ENCODE results near the gene HDGFL3. TPM values are rescaled to one million over a fixed set of nuclear protein-coding genes. Genes with fewer than 3 reads are reported as not detected.
A peak's percentile ranks its signal among the peaks of the same experiment; 100 is the strongest.

The HDGFL3 gene
- total RNA-seq, 2 experiments from 2014 or later, result 26.6 to 29.0 TPM

GRCh38 chr15:83113881-83114674 lies 93.5 kb downstream of the HDGFL3 start:
- no peaks in the 10 kb centered on the region for H3K27me3 Mint-ChIP-seq
- DNase-seq, result no peak
- peaks cover 26% of the 10 kb centered on the region for H3K4me1 Mint-ChIP-seq
- no peak overlapping the region for H3K27ac Mint-ChIP-seq
- no peak for ATAC-seq (ENCODE audit: low read depth)
- H3K36me3 Mint-ChIP-seq, result peaks cover 42% of the 10 kb centered on the region
- POLR2A ChIA-PET, result interaction anchor here (0.7 kb wide), 1 partner anchor 25 kb away, joined by 3 read pairs; no protein-coding TSS in a partner anchor
- no peak overlapping the region for H3K4me3 Mint-ChIP-seq
- peaks cover 3% of the 10 kb centered on the region for H3K9me3 Mint-ChIP-seq

GRCh38 chr15:83112956-83113299 lies 94.7 kb downstream of the HDGFL3 start:
- Mint-ChIP-seq H3K36me3 (peaks cover 45% of the 10 kb centered on the region), H3K27ac (no peak overlapping the region), H3K4me3 (no peak overlapping the region), H3K27me3 (no peaks in the 10 kb centered on the region), H3K9me3 (peaks cover 3% of the 10 kb centered on the region), H3K4me1 (peaks cover 33% of the 10 kb centered on the region)
- POLR2A ChIA-PET, result no interaction called here
- ATAC-seq (ENCODE audit: low read depth) (no peak), DNase-seq (no peak)

- ATAC-seq (ENCODE audit: low read depth) (no peak), DNase-seq (no peak)
- no peak overlapping the region for H3K4me3 Mint-ChIP-seq
- H3K9me3 Mint-ChIP-seq, result peaks cover 3% of the 10 kb centered on the region
- peaks cover 33% of the 10 kb centered on the region for H3K4me1 Mint-ChIP-seq
- H3K27me3 Mint-ChIP-seq, result no peaks in the 10 kb centered on the region
- POLR2A ChIA-PET, result no interaction called here
- peaks cover 45% of the 10 kb centered on the region for H3K36me3 Mint-ChIP-seq
- H3K27ac Mint-ChIP-seq, result peak overlapping the region; percentile 27
Observed at GRCh38 chr15:83112233-83112955, 95.2 kb downstream of the HDGFL3 start.

- Mint-ChIP-seq H3K36me3 (peaks cover 45% of the 10 kb centered on the region), H3K4me3 (no peak overlapping the region), H3K27me3 (peaks cover 5% of the 10 kb centered on the region), H3K4me1 (peaks cover 38% of the 10 kb centered on the region), H3K9me3 (peaks cover 3% of the 10 kb centered on the region), H3K27ac (peak overlapping the region; percentile 34)
- POLR2A ChIA-PET, result no interaction called here
- no peak for ATAC-seq (ENCODE audit: low read depth)
- no peak for DNase-seq
Observed at GRCh38 chr15:83111149-83111548, 96.5 kb downstream of the HDGFL3 start.

GRCh38 chr15:83110381-83110780 lies 97.2 kb downstream of the HDGFL3 start:
- Mint-ChIP-seq H3K27me3 (peaks cover 7% of the 10 kb centered on the region), H3K36me3 (peaks cover 40% of the 10 kb centered on the region), H3K27ac (peak overlapping the region; percentile 90), H3K4me1 (peaks cover 40% of the 10 kb centered on the region), H3K9me3 (peaks cover 3% of the 10 kb centered on the region), H3K4me3 (no peak overlapping the region)
- DNase-seq (no peak), ATAC-seq (ENCODE audit: low read depth) (no peak)
- POLR2A ChIA-PET, result no interaction called here

GRCh38 chr15:83109532-83109931 lies 98.1 kb downstream of the HDGFL3 start:
- ATAC-seq (ENCODE audit: low read depth), result no peak
- Mint-ChIP-seq H3K27ac (peak overlapping the region; percentile 90), H3K9me3 (peaks cover 3% of the 10 kb centered on the region), H3K27me3 (peaks cover 8% of the 10 kb centered on the region), H3K4me3 (peak overlapping the region; percentile 94), H3K4me1 (peaks cover 41% of the 10 kb centered on the region), H3K36me3 (peaks cover 35% of the 10 kb centered on the region)
- no peak for DNase-seq
- POLR2A ChIA-PET, result interaction anchor here (2.8 to 5.2 kb wide), 2 partner anchors 42 to 98 kb away, joined by 25 to 36 read pairs; partner anchors contain the start of genes BTBD1 and C15orf40

- Mint-ChIP-seq H3K27ac (peak overlapping the region; percentile 90), H3K36me3 (peaks cover 27% of the 10 kb centered on the region), H3K4me1 (peaks cover 41% of the 10 kb centered on the region), H3K4me3 (peak overlapping the region; percentile 94), H3K9me3 (peaks cover 3% of the 10 kb centered on the region), H3K27me3 (peaks cover 10% of the 10 kb centered on the region)
- POLR2A ChIA-PET, result interaction anchor here (0.6 to 5.2 kb wide), 10 partner anchors 18 to 568 kb away, joined by 3 to 36 read pairs (median 3); partner anchors contain the start of genes BTBD1, C15orf40, HDGFL3 and RPS17
- DNase-seq, result peak; percentile 63
- ATAC-seq (ENCODE audit: low read depth), result peak; percentile 82
Observed at GRCh38 chr15:83108266-83109219, 99.1 kb downstream of the HDGFL3 start.

GRCh38 chr15:83107841-83108181 lies 99.8 kb downstream of the HDGFL3 start:
- Mint-ChIP-seq H3K27ac (peak overlapping the region; percentile 90), H3K36me3 (peaks cover 20% of the 10 kb centered on the region), H3K4me1 (peaks cover 41% of the 10 kb centered on the region), H3K4me3 (peak overlapping the region; percentile 94), H3K9me3 (peaks cover 3% of the 10 kb centered on the region), H3K27me3 (peaks cover 10% of the 10 kb centered on the region)
- no peak for ATAC-seq (ENCODE audit: low read depth)
- DNase-seq, result peak; percentile 55
- POLR2A ChIA-PET, result interaction anchor here (0.6 to 5.2 kb wide), 6 partner anchors 34 to 567 kb away, joined by 3 to 36 read pairs (median 4); partner anchors contain the start of genes BTBD1, C15orf40, HDGFL3 and RPS17

GRCh38 chr15:83106994-83107840 lies 100.4 kb downstream of the HDGFL3 start, which contains the start of gene TM6SF1:
Gene TM6SF1 (plus strand): TSS chr15:83107645. CDS start chr15:83107681, 36 bp downstream.
- Mint-ChIP-seq H3K36me3 (peaks cover 20% of the 10 kb centered on the region), H3K27me3 (peaks cover 16% of the 10 kb centered on the region), H3K4me3 (peak within 1 kb of the TSS; percentile 94), H3K4me1 (peaks cover 38% of the 10 kb centered on the region), H3K27ac (peak within 1 kb of the TSS; percentile 90), H3K9me3 (peaks cover 3% of the 10 kb centered on the region)
- DNase-seq (peak; percentile 77), ATAC-seq (ENCODE audit: low read depth) (peak; percentile 46)
- POLR2A ChIA-PET, result interaction anchor here (0.5 to 5.2 kb wide), 8 partner anchors 40 to 567 kb away, joined by 3 to 36 read pairs (median 4); partner anchors contain the start of genes BTBD1, C15orf40 and RPS17

GRCh38 chr15:83105440-83105839 lies 102.2 kb downstream of the HDGFL3 start:
- no peak for ATAC-seq (ENCODE audit: low read depth)
- no peaks in the 10 kb centered on the region for H3K9me3 Mint-ChIP-seq
- H3K27ac Mint-ChIP-seq, result no peak overlapping the region
- peaks cover 33% of the 10 kb centered on the region for H3K27me3 Mint-ChIP-seq
- POLR2A ChIA-PET, result interaction anchor here (0.8 to 5.2 kb wide), 2 partner anchors 38 to 355 kb away, joined by 3 to 36 read pairs; partner anchors contain the start of gene BTBD1
- DNase-seq, result no peak
- peaks cover 28% of the 10 kb centered on the region for H3K4me1 Mint-ChIP-seq
- peaks cover 9% of the 10 kb centered on the region for H3K36me3 Mint-ChIP-seq
- no peak overlapping the region for H3K4me3 Mint-ChIP-seq

- Mint-ChIP-seq H3K27me3 (peaks cover 44% of the 10 kb centered on the region), H3K27ac (no peak overlapping the region), H3K9me3 (no peaks in the 10 kb centered on the region), H3K4me3 (no peak overlapping the region), H3K36me3 (peaks cover 3% of the 10 kb centered on the region), H3K4me1 (peaks cover 16% of the 10 kb centered on the region)
- POLR2A ChIA-PET, result no interaction called here
- ATAC-seq (ENCODE audit: low read depth) (no peak), DNase-seq (no peak)
Observed at GRCh38 chr15:83104141-83104540, 103.5 kb downstream of the HDGFL3 start.

GRCh38 chr15:83102346-83102745 lies 105.3 kb downstream of the HDGFL3 start:
- peaks cover 4% of the 10 kb centered on the region for H3K9me3 Mint-ChIP-seq
- no peak overlapping the region for H3K27ac Mint-ChIP-seq
- peaks cover 8% of the 10 kb centered on the region for H3K4me1 Mint-ChIP-seq
- peaks cover 58% of the 10 kb centered on the region for H3K27me3 Mint-ChIP-seq
- H3K36me3 Mint-ChIP-seq, result no peaks in the 10 kb centered on the region
- H3K4me3 Mint-ChIP-seq, result no peak overlapping the region
- no peak for ATAC-seq (ENCODE audit: low read depth)
- no peak for DNase-seq
- POLR2A ChIA-PET, result no interaction called here
